Vagina (tissue), 2 donors: ENCODE measurements around the gene ZBTB34. TPM values are rescaled to one million over a fixed set of nuclear protein-coding genes. Genes with fewer than 3 reads are reported as not detected.

Experiments used
- DNase-seq, 2 donors: peaks; one replicate each; pipeline ENCODE4 v3.0.0-alpha.2; 2017; ENCODE audit errors: extremely low spot score in 2 of 2
- H3K27ac ChIP-seq: fragments of 200-600 bp; sonication (generic); one replicate; pipeline ENCODE4 v1.5.1; 2019
- H3K27me3 ChIP-seq: fragments of 200-600 bp; sonication (generic); one replicate; pipeline ENCODE4 v1.5.1; 2019
- H3K36me3 ChIP-seq, 2 donors: fragments of 200-600 bp; sonication (generic); one replicate each; pipeline ENCODE4 v1.5.1; 2017 to 2019
- H3K4me1 ChIP-seq: fragments of 200-600 bp; sonication (generic); one replicate; pipeline ENCODE4 v1.5.1; 2019
- H3K4me3 ChIP-seq, 2 donors: fragments of 200-600 bp; sonication (generic); 1 replicate in 1 of 2; 2 replicates in 1 of 2; pipeline ENCODE4 v1.5.1; 2016 to 2019
- H3K9me3 ChIP-seq: fragments of 200-600 bp; sonication (generic); one replicate; pipeline ENCODE4 v1.5.1; 2019
- CTCF ChIP-seq, 3 experiments: fragments of 450-650 bp in 2 of 3; fragments of 200-600 bp in 1 of 3; sonication (generic) in 1 of 3; IDR thresholded peaks; one replicate each; pipeline ENCODE4 v1.5.1; 2017 to 2019; ENCODE audit warnings: antibody characterized with exemption in 3 of 3, mild to moderate bottlenecking in 2 of 3, moderate library complexity in 2 of 3
- POLR2A ChIP-seq, 2 donors: fragments of 450-650 bp; IDR thresholded peaks; one replicate each; pipeline ENCODE4 v1.6.1; 2017; ENCODE audit warnings: antibody characterized with exemption in 2 of 2, mild to moderate bottlenecking in 2 of 2, moderate library complexity in 2 of 2
- POLR2AphosphoS5 ChIP-seq, 2 donors: sonication (generic); formaldehyde crosslinking; IDR thresholded peaks; one replicate each; pipeline ENCODE4 v1.9.0; 2017; ENCODE audit warnings: antibody characterized with exemption in 2 of 2, mild to moderate bottlenecking in 2 of 2, low read depth in 1 of 2; ENCODE audit not compliant: insufficient read depth in 1 of 2
- intact Hi-C: fragments of 100-400 bp; cut with DNase I; formaldehyde crosslinking; loops from one replicate; pipeline ENCODE4 v1.15.1; 2023
- total RNA-seq: library from RNA; depleted of rRNA; stranded (reverse); fragments of >200 nt; gene quantifications from one replicate; pipeline ENCODE4 v1.2.3, GENCODE V29; 2016

Gene ZBTB34
- total RNA-seq, 1 donor from 2014 or later, result 8.6 TPM

GRCh38 chr9:126834672-126835071 lies 25.8 kb upstream of the ZBTB34 start:
- Histone ChIP-seq H3K9me3 (no peaks in the 10 kb centered on the region), H3K27me3 (no peaks in the 10 kb centered on the region), H3K4me1 (peaks cover 10% of the 10 kb centered on the region), H3K27ac (no peak overlapping the region), H3K36me3 (peaks cover 0 to 37% of the 10 kb centered on the region in 2 donors), H3K4me3 (no peak overlapping the region)
- TF ChIP-seq POLR2A (IDR thresholded peaks at IDR 0.05), result no peak
- no peak for TF ChIP-seq POLR2AphosphoS5 (IDR thresholded peaks at IDR 0.05; ENCODE audit: insufficient read depth in 1 of 2, low read depth in 1 of 2)
- TF ChIP-seq CTCF (IDR thresholded peaks at IDR 0.05), result no peak
- intact Hi-C loops, result no loop called here
- no peak for DNase-seq

- intact Hi-C loops, result no loop called here
- no peak for DNase-seq
- H3K36me3 ChIP-seq, result peaks cover 0 to 37% of the 10 kb centered on the region in 2 donors
- no peaks in the 10 kb centered on the region for H3K9me3 ChIP-seq
- H3K4me3 ChIP-seq, result no peak overlapping the region
- H3K27ac ChIP-seq, result no peak overlapping the region
- peaks cover 10% of the 10 kb centered on the region for H3K4me1 ChIP-seq
- no peaks in the 10 kb centered on the region for H3K27me3 ChIP-seq
- TF ChIP-seq POLR2AphosphoS5 (IDR thresholded peaks at IDR 0.05; ENCODE audit: insufficient read depth in 1 of 2, low read depth in 1 of 2), result no peak
- TF ChIP-seq CTCF (IDR thresholded peaks at IDR 0.05), result no peak
- TF ChIP-seq POLR2A (IDR thresholded peaks at IDR 0.05), result no peak
These were observed 24.2 kb upstream of the ZBTB34 start for GRCh38 chr9:126836216-126836615.

- intact Hi-C loops, result no loop called here
- Histone ChIP-seq H3K4me3 (no peak overlapping the region), H3K27me3 (no peaks in the 10 kb centered on the region), H3K9me3 (no peaks in the 10 kb centered on the region), H3K27ac (no peak overlapping the region), H3K4me1 (peaks cover 10% of the 10 kb centered on the region), H3K36me3 (peaks cover 0 to 25% of the 10 kb centered on the region in 2 donors)
- no peak for TF ChIP-seq POLR2AphosphoS5 (IDR thresholded peaks at IDR 0.05; ENCODE audit: insufficient read depth in 1 of 2, low read depth in 1 of 2)
- no peak for TF ChIP-seq CTCF (IDR thresholded peaks at IDR 0.05)
- TF ChIP-seq POLR2A (IDR thresholded peaks at IDR 0.05), result no peak
- DNase-seq, result no peak
These were observed 22.2 kb upstream of the ZBTB34 start for GRCh38 chr9:126838055-126838811.

GRCh38 chr9:126838895-126839294 lies 21.5 kb upstream of the ZBTB34 start:
- no peak overlapping the region for H3K4me3 ChIP-seq
- no peaks in the 10 kb centered on the region for H3K9me3 ChIP-seq
- H3K36me3 ChIP-seq, result peaks cover 0 to 18% of the 10 kb centered on the region in 2 donors
- intact Hi-C loops, result no loop called here
- no peak for DNase-seq
- no peak overlapping the region for H3K27ac ChIP-seq
- no peak for TF ChIP-seq POLR2AphosphoS5 (IDR thresholded peaks at IDR 0.05; ENCODE audit: insufficient read depth in 1 of 2, low read depth in 1 of 2)
- TF ChIP-seq CTCF (IDR thresholded peaks at IDR 0.05), result no peak
- no peak for TF ChIP-seq POLR2A (IDR thresholded peaks at IDR 0.05)
- peaks cover 10% of the 10 kb centered on the region for H3K4me1 ChIP-seq
- no peaks in the 10 kb centered on the region for H3K27me3 ChIP-seq

- peaks cover 0 to 15% of the 10 kb centered on the region in 2 donors for H3K36me3 ChIP-seq
- H3K4me1 ChIP-seq, result peaks cover 10% of the 10 kb centered on the region
- intact Hi-C loops, result no loop called here
- H3K4me3 ChIP-seq, result no peak overlapping the region
- DNase-seq, result no peak
- TF ChIP-seq POLR2A (IDR thresholded peaks at IDR 0.05) (no peak), POLR2AphosphoS5 (IDR thresholded peaks at IDR 0.05; ENCODE audit: insufficient read depth in 1 of 2, low read depth in 1 of 2) (no peak), CTCF (IDR thresholded peaks at IDR 0.05) (no peak)
- no peaks in the 10 kb centered on the region for H3K27me3 ChIP-seq
- H3K9me3 ChIP-seq, result no peaks in the 10 kb centered on the region
- no peak overlapping the region for H3K27ac ChIP-seq
These were observed 21.1 kb upstream of the ZBTB34 start for GRCh38 chr9:126839301-126839700.
